ENCODE results near the gene MPZL3. TPM values are rescaled to one million over a fixed set of nuclear protein-coding genes. Genes with fewer than 3 reads are reported as not detected.

MPZL3 gene
- total RNA-seq, 1 donor from 2014 or later = 8.5 TPM

DNA sequence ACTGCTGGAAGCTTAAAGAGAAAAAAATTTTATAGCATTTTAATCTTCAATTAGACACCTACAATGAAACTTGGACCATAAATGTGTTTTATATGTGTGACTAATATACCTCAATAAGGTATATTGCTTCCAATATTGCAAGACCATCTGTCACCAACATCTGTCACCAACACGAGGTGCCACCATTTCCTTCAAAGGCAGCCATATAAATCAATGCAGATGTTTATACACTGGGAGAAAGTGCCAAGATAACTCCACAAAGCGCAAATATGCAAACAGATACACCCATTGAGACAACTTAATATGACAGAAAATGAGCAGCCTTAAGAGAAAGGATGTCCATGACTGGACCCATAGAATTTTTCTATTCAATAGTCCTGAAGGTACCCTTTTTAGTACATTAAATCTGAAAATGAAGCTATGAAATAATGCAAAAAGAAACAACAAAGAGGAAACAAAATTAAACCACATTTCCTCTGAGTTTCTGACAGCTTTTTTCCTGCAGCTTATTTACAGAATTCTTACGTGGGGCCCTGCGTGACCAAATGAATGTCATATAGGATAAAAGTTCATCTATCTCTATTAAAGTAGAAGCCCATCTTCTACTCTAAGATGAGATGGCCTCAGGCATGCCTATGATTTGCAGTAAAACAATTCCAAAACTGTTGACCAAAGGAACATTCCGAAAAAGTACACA, 12.5 kb downstream of the MPZL3 start:
- no peaks in the 10 kb centered on the region for H3K36me3 ChIP-seq (ENCODE audit: insufficient read depth, low read length)
- no peaks in the 10 kb centered on the region for H3K9me3 ChIP-seq (ENCODE audit: insufficient read depth, low read depth, low read length)
- Mint-ChIP-seq H3K4me1 (ENCODE audit: low read depth, unreplicated experiment) (peaks cover 10% of the 10 kb centered on the region), H3K27me3 (ENCODE audit: low read depth, unreplicated experiment) (no peaks in the 10 kb centered on the region), H3K36me3 (ENCODE audit: low read depth, unreplicated experiment) (peaks cover 2% of the 10 kb centered on the region), H3K27ac (ENCODE audit: unreplicated experiment) (no peak overlapping the region), H3K9me3 (ENCODE audit: unreplicated experiment) (no peaks in the 10 kb centered on the region), H3K4me3 (ENCODE audit: unreplicated experiment) (no peak overlapping the region)
- no peak overlapping the region for H3K4me3 ChIP-seq (ENCODE audit: insufficient read depth, low read depth, low read length)
- FAIRE-seq (no peak), DNase-seq (ENCODE audit: low read depth) (no peak)
- H4K20me1 ChIP-seq (ENCODE audit: insufficient read depth, low read length) = no peaks in the 10 kb centered on the region
- H3K27ac ChIP-seq (ENCODE audit: low read depth, low read length) = no peak overlapping the region
- H3K4me1 ChIP-seq (ENCODE audit: insufficient read depth, low read length) = no peaks in the 10 kb centered on the region
- no peak overlapping the region for H3K9ac ChIP-seq (ENCODE audit: low read length)
- H3K27me3 ChIP-seq (ENCODE audit: insufficient read depth, low read length) = peaks cover 14% of the 10 kb centered on the region
- no peaks in the 10 kb centered on the region for H3K79me2 ChIP-seq (ENCODE audit: insufficient read depth, low read length)
- TF ChIP-seq EZH2 (IDR thresholded peaks at IDR 0.05; ENCODE audit: insufficient read depth, low read length) = no peak
- TF ChIP-seq, protein P1, sequence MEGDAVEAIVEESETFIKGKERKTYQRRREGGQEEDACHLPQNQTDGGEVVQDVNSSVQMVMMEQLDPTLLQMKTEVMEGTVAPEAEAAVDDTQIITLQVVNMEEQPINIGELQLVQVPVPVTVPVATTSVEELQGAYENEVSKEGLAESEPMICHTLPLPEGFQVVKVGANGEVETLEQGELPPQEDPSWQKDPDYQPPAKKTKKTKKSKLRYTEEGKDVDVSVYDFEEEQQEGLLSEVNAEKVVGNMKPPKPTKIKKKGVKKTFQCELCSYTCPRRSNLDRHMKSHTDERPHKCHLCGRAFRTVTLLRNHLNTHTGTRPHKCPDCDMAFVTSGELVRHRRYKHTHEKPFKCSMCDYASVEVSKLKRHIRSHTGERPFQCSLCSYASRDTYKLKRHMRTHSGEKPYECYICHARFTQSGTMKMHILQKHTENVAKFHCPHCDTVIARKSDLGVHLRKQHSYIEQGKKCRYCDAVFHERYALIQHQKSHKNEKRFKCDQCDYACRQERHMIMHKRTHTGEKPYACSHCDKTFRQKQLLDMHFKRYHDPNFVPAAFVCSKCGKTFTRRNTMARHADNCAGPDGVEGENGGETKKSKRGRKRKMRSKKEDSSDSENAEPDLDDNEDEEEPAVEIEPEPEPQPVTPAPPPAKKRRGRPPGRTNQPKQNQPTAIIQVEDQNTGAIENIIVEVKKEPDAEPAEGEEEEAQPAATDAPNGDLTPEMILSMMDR (IDR thresholded peaks at IDR 0.05; ENCODE audit: insufficient read depth, low read depth, low read length) = no peak
- no peak overlapping the region for H2AFZ ChIP-seq (ENCODE audit: low read depth, low read length)
- H3K4me2 ChIP-seq (ENCODE audit: low read length) = no peak overlapping the region

DNA sequence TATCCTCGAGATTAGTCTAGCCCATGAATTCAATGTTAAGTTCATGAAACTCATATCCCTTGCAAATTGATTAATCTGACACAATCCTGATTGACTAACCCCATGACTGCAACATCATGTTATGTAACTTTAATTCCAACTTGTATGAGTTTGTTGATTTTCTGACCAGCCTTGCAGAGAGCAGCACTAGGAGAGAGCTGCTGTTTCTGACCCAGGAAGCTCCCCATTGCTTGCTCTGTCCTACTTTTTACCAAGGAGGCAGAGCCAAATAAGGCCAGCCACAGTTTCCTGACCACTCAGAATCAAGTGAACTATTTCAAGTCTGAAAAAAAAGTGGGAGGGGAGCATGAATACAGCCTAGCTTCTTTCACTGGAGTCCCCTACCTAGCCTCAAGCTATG, 13.2 kb downstream of the MPZL3 start:
- peaks cover 10% of the 10 kb centered on the region for H3K4me1 Mint-ChIP-seq (ENCODE audit: low read depth, unreplicated experiment)
- no peaks in the 10 kb centered on the region for H3K79me2 ChIP-seq (ENCODE audit: insufficient read depth, low read length)
- H3K4me1 ChIP-seq (ENCODE audit: insufficient read depth, low read length) = no peaks in the 10 kb centered on the region
- H3K27ac ChIP-seq (ENCODE audit: low read depth, low read length) = no peak overlapping the region
- no peaks in the 10 kb centered on the region for H3K36me3 ChIP-seq (ENCODE audit: insufficient read depth, low read length)
- no peaks in the 10 kb centered on the region for H3K36me3 Mint-ChIP-seq (ENCODE audit: low read depth, unreplicated experiment)
- H3K4me2 ChIP-seq (ENCODE audit: low read length) = no peak overlapping the region
- H2AFZ ChIP-seq (ENCODE audit: low read depth, low read length) = no peak overlapping the region
- H3K4me3 ChIP-seq (ENCODE audit: insufficient read depth, low read depth, low read length) = no peak overlapping the region
- no peaks in the 10 kb centered on the region for H4K20me1 ChIP-seq (ENCODE audit: insufficient read depth, low read length)
- H3K27me3 ChIP-seq (ENCODE audit: insufficient read depth, low read length) = peaks cover 14% of the 10 kb centered on the region
- H3K27ac Mint-ChIP-seq (ENCODE audit: unreplicated experiment) = no peak overlapping the region
- H3K9ac ChIP-seq (ENCODE audit: low read length) = no peak overlapping the region
- FAIRE-seq = no peak
- no peaks in the 10 kb centered on the region for H3K27me3 Mint-ChIP-seq (ENCODE audit: low read depth, unreplicated experiment)
- TF ChIP-seq EZH2 (IDR thresholded peaks at IDR 0.05; ENCODE audit: insufficient read depth, low read length) = no peak
- no peaks in the 10 kb centered on the region for H3K9me3 Mint-ChIP-seq (ENCODE audit: unreplicated experiment)
- H3K4me3 Mint-ChIP-seq (ENCODE audit: unreplicated experiment) = no peak overlapping the region
- DNase-seq (ENCODE audit: low read depth) = no peak
- no peaks in the 10 kb centered on the region for H3K9me3 ChIP-seq (ENCODE audit: insufficient read depth, low read depth, low read length)

DNA sequence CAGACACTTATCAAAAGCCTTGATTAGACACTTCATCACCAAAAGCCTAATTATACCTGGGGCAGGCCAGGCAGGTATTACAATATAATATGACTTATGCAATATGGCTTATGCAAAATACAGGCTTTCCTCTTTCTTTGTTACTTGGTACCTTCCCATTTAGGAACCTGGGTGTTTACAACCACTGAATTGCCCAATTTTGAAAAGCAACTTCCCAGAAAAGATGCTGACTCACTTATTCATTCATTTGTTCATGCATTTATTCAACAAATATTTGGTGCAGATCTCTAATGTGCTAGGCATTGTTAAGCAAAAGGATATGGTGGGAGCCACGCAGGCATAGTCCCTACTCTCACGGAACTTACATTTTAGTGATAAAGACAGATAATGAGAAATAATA, 13.7 kb downstream of the MPZL3 start:
- Histone ChIP-seq H3K9ac (ENCODE audit: low read length) (no peak overlapping the region), H4K20me1 (ENCODE audit: insufficient read depth, low read length) (no peaks in the 10 kb centered on the region), H2AFZ (ENCODE audit: low read depth, low read length) (no peak overlapping the region), H3K9me3 (ENCODE audit: insufficient read depth, low read depth, low read length) (no peaks in the 10 kb centered on the region), H3K79me2 (ENCODE audit: insufficient read depth, low read length) (no peaks in the 10 kb centered on the region), H3K4me1 (ENCODE audit: insufficient read depth, low read length) (no peaks in the 10 kb centered on the region), H3K27me3 (ENCODE audit: insufficient read depth, low read length) (peaks cover 14% of the 10 kb centered on the region), H3K4me3 (ENCODE audit: insufficient read depth, low read depth, low read length) (no peak overlapping the region), H3K36me3 (ENCODE audit: insufficient read depth, low read length) (no peaks in the 10 kb centered on the region), H3K4me2 (ENCODE audit: low read length) (no peak overlapping the region), H3K27ac (ENCODE audit: low read depth, low read length) (no peak overlapping the region)
- Mint-ChIP-seq H3K36me3 (ENCODE audit: low read depth, unreplicated experiment) (no peaks in the 10 kb centered on the region), H3K27me3 (ENCODE audit: low read depth, unreplicated experiment) (no peaks in the 10 kb centered on the region), H3K4me3 (ENCODE audit: unreplicated experiment) (no peak overlapping the region), H3K27ac (ENCODE audit: unreplicated experiment) (no peak overlapping the region), H3K9me3 (ENCODE audit: unreplicated experiment) (no peaks in the 10 kb centered on the region), H3K4me1 (ENCODE audit: low read depth, unreplicated experiment) (peaks cover 10% of the 10 kb centered on the region)
- no peak for DNase-seq (ENCODE audit: low read depth)
- no peak for FAIRE-seq
- TF ChIP-seq EZH2 (IDR thresholded peaks at IDR 0.05; ENCODE audit: insufficient read depth, low read length) = no peak
- TF ChIP-seq, protein P1 (IDR thresholded peaks at IDR 0.05; ENCODE audit: insufficient read depth, low read depth, low read length) = no peak

Data from astrocyte (in vitro differentiated cells and primary cell).